Measurements from ENCODE around the gene SRGAP3. TPM values are rescaled to one million over a fixed set of nuclear protein-coding genes. Genes with fewer than 3 reads are reported as not detected.

Gene SRGAP3
- total RNA-seq, 1 experiment from 2014 or later = 0.69 TPM

- H3K4me3 ChIP-seq (ENCODE audit: low read depth, low read length, poor library complexity, severe bottlenecking) = no peak overlapping the region
- H3K4me1 ChIP-seq (ENCODE audit: insufficient read depth, low read length, poor library complexity, severe bottlenecking) = no peaks in the 10 kb centered on the region
- TF ChIP-seq CTCF (conservative IDR thresholded peaks at IDR 0.05; ENCODE audit: low read depth, low read length) = no peak
- TF ChIP-seq EZH2 (IDR thresholded peaks at IDR 0.05; ENCODE audit: borderline replicate concordance, low read depth, low read length, poor library complexity, severe bottlenecking) = no peak
- no peak overlapping the region for H3K27ac ChIP-seq (ENCODE audit: low read depth, low read length, poor library complexity, severe bottlenecking)
- POLR2A ChIA-PET (ENCODE audit: low non-redundant PET) = no interaction called here
- no peaks in the 10 kb centered on the region for H3K36me3 ChIP-seq (ENCODE audit: insufficient read depth, low read length, poor library complexity, severe bottlenecking)
- CTCF ChIA-PET = no interaction called here
- DNase-seq (ENCODE audit: low spot score) = no peak
- H3K9me3 ChIP-seq (ENCODE audit: low read depth, low read length, poor library complexity, severe bottlenecking) = no peaks in the 10 kb centered on the region
- intact Hi-C loops (cut with micrococcal nuclease; ENCODE audit: unreplicated experiment) = no loop called here
- no TSS peak for BruUV-seq (replicated peaks)
- H3K27me3 ChIP-seq (replicated peaks; ENCODE audit: insufficient read depth, low read depth, low read length, poor library complexity) = peaks cover 4% of the 10 kb centered on the region
These were observed 16.3 kb downstream of the SRGAP3 start for GRCh38 chr3:9233101-9233500.

DNA sequence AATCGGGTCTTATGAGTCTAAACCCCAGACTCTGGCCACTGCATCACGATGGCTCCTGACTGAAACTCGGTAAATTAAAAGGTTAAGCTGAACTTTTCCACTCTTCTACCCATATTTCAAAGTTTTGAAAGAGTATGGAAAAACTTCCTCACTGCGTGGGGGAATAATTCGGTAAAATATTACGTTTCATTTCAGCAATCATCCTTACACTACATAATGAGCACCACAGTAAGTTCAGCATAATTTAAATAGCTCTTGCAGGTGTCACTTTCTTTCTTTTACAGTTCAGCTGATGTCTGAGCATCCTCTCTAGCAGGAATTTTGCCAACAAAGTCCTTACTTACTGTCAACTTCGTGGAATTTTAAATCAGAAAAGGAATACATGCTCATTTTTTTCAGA lies 17.5 kb downstream of the SRGAP3 start:
- TF ChIP-seq EZH2 (IDR thresholded peaks at IDR 0.05; ENCODE audit: borderline replicate concordance, low read depth, low read length, poor library complexity, severe bottlenecking) (no peak), CTCF (conservative IDR thresholded peaks at IDR 0.05; ENCODE audit: low read depth, low read length) (no peak)
- no peak overlapping the region for H3K4me3 ChIP-seq (ENCODE audit: low read depth, low read length, poor library complexity, severe bottlenecking)
- POLR2A ChIA-PET (ENCODE audit: low non-redundant PET) = no interaction called here
- no peak overlapping the region for H3K27ac ChIP-seq (ENCODE audit: low read depth, low read length, poor library complexity, severe bottlenecking)
- no peaks in the 10 kb centered on the region for H3K9me3 ChIP-seq (ENCODE audit: low read depth, low read length, poor library complexity, severe bottlenecking)
- CTCF ChIA-PET = no interaction called here
- BruUV-seq (replicated peaks) = no TSS peak
- H3K4me1 ChIP-seq (ENCODE audit: insufficient read depth, low read length, poor library complexity, severe bottlenecking) = no peaks in the 10 kb centered on the region
- DNase-seq (ENCODE audit: low spot score) = no peak
- intact Hi-C loops (cut with micrococcal nuclease; ENCODE audit: unreplicated experiment) = no loop called here
- H3K27me3 ChIP-seq (replicated peaks; ENCODE audit: insufficient read depth, low read depth, low read length, poor library complexity) = no peaks in the 10 kb centered on the region
- no peaks in the 10 kb centered on the region for H3K36me3 ChIP-seq (ENCODE audit: insufficient read depth, low read length, poor library complexity, severe bottlenecking)

DNA sequence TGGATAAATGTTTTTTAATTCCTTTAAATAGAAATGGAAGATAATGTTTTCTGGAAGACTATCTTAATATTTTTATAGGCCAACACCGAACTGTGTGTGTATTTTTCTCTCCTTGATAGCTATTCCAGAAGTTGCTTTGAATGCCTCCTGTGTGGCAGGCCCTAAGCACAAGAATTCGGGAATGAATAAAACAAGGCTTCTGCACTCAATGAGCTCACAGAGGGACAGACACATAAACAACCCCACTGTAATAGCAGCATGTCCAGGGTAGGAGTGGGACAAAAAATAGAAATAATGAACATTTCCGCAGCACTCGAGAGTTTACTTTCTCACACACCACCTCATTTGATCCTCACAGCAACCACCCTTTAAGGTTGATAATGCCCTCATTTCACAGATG lies 18.0 kb downstream of the SRGAP3 start:
- intact Hi-C loops (cut with micrococcal nuclease; ENCODE audit: unreplicated experiment) = no loop called here
- H3K9me3 ChIP-seq (ENCODE audit: low read depth, low read length, poor library complexity, severe bottlenecking) = no peaks in the 10 kb centered on the region
- H3K27ac ChIP-seq (ENCODE audit: low read depth, low read length, poor library complexity, severe bottlenecking) = no peak overlapping the region
- DNase-seq (ENCODE audit: low spot score) = no peak
- BruUV-seq (replicated peaks) = no TSS peak
- no peaks in the 10 kb centered on the region for H3K36me3 ChIP-seq (ENCODE audit: insufficient read depth, low read length, poor library complexity, severe bottlenecking)
- H3K27me3 ChIP-seq (replicated peaks; ENCODE audit: insufficient read depth, low read depth, low read length, poor library complexity) = no peaks in the 10 kb centered on the region
- H3K4me3 ChIP-seq (ENCODE audit: low read depth, low read length, poor library complexity, severe bottlenecking) = no peak overlapping the region
- TF ChIP-seq EZH2 (IDR thresholded peaks at IDR 0.05; ENCODE audit: borderline replicate concordance, low read depth, low read length, poor library complexity, severe bottlenecking) (no peak), CTCF (conservative IDR thresholded peaks at IDR 0.05; ENCODE audit: low read depth, low read length) (no peak)
- CTCF ChIA-PET = no interaction called here
- POLR2A ChIA-PET (ENCODE audit: low non-redundant PET) = no interaction called here
- H3K4me1 ChIP-seq (ENCODE audit: insufficient read depth, low read length, poor library complexity, severe bottlenecking) = no peaks in the 10 kb centered on the region

Data from A673 (cell line).